Body of pancreas (tissue), 4 donors: Measurements from ENCODE around the gene TEX9. TPM values are rescaled to one million over a fixed set of nuclear protein-coding genes. Genes with fewer than 3 reads are reported as not detected.

Experiments
- ATAC-seq: fragments of 150-250 bp; one replicate; pipeline ENCODE4 v1.9.1; 2016
- DNase-seq, 4 donors: peaks; one replicate each; pipeline ENCODE4 v3.0.0-alpha.2; 2019
- H3K27ac ChIP-seq, 4 donors: fragments of 200-600 bp; sonication (generic); 1 replicate in 3 of 4; 2 replicates in 1 of 4; pipeline versions ENCODE4 v1.5.1 to v1.6.1; 2016 to 2019; ENCODE audit warnings: mild to moderate bottlenecking in 1 of 4, mixed read lengths in 1 of 4, moderate library complexity in 1 of 4
- H3K27me3 ChIP-seq, 2 donors: fragments of 200-600 bp; sonication (generic); one replicate each; pipeline ENCODE4 v1.6.0; 2016; ENCODE audit warnings: mild to moderate bottlenecking in 1 of 2
- H3K36me3 ChIP-seq, 2 donors: fragments of 200-600 bp; sonication (generic); replicated peaks in 1 of 2; 2 replicates each; pipeline ENCODE4 v1.5.1; 2016; ENCODE audit warnings: low read depth in 2 of 2; ENCODE audit not compliant: insufficient read depth in 1 of 2
- H3K4me1 ChIP-seq: fragments of 200-600 bp; sonication (generic); one replicate; pipeline ENCODE4 v1.6.0; 2016
- H3K4me3 ChIP-seq, 2 donors: fragments of 200-600 bp; sonication (generic); 1 replicate in 1 of 2; 2 replicates in 1 of 2; pipeline ENCODE4 v1.5.1; 2016 to 2019
- H3K9me3 ChIP-seq, 3 donors: fragments of 200-600 bp; sonication (generic); 1 replicate in 2 of 3; 2 replicates in 1 of 3; pipeline ENCODE4 v1.5.1; 2016
- POLR2A ChIP-seq, 3 donors: fragments of 450-650 bp; IDR thresholded peaks; one replicate each; pipeline ENCODE4 v1.6.1; 2016; ENCODE audit warnings: antibody characterized with exemption in 3 of 3, mild to moderate bottlenecking in 2 of 3
- WGBS, 2 donors: methylation state at CpG; one replicate each; pipeline ENCODE4 v1.1.5; 2017; 5-methylcytosine and 5-hydroxymethylcytosine counted together
- intact Hi-C: fragments of 100-400 bp; cut with DNase I; formaldehyde crosslinking; loops from one replicate; pipeline ENCODE4 v1.15.1; 2023
- total RNA-seq, 2 donors: library from RNA; depleted of rRNA; stranded (reverse); fragments of >200 nt; gene quantifications; one replicate each; pipeline ENCODE4 v1.1.0, GENCODE V29; 2016
- TF ChIP-seq, protein P1 (sequence below), 7 experiments: fragments of 450-650 bp in 4 of 7; fragments of 200-600 bp in 3 of 7; sonication (generic) in 3 of 7; IDR thresholded peaks; one replicate each; pipeline ENCODE4 v1.5.1; 2016 to 2019; ENCODE audit warnings: antibody characterized with exemption in 7 of 7

Gene TEX9
- total RNA-seq, 2 donors from 2014 or later: 7.5 to 7.9 TPM

DNA sequence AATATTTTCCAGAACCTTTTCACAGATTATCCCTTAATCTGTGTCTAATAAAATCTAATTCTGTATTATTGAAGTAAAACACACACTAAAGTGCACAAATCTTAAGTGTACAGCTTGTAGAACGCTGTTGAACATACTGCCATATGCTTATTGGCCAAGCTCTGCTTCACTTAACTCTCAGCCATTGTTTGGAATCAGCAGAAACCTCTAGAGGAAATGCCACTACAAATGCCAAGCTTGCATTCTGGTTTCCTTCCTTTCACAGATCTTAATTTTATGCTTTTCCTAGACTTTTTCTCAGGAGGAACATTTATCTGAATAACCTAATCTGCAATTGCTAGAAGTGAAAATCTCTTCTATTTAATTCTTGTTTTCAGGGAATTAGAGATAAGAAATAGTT is 89.6 kb downstream of the TEX9 start:
- ATAC-seq (no peak), DNase-seq (no peak)
- Histone ChIP-seq H3K9me3 (no peaks in the 10 kb centered on the region), H3K27me3 (no peaks in the 10 kb centered on the region), H3K4me1 (no peaks in the 10 kb centered on the region), H3K27ac (no peak overlapping the region), H3K4me3 (no peak overlapping the region), H3K36me3 (no peaks in the 10 kb centered on the region)
- WGBS, 2 donors: 82 to 86% methylated on average over 1 of the region's 1 CpG
- no peak for TF ChIP-seq POLR2A (IDR thresholded peaks at IDR 0.05)
- TF ChIP-seq, protein P1, sequence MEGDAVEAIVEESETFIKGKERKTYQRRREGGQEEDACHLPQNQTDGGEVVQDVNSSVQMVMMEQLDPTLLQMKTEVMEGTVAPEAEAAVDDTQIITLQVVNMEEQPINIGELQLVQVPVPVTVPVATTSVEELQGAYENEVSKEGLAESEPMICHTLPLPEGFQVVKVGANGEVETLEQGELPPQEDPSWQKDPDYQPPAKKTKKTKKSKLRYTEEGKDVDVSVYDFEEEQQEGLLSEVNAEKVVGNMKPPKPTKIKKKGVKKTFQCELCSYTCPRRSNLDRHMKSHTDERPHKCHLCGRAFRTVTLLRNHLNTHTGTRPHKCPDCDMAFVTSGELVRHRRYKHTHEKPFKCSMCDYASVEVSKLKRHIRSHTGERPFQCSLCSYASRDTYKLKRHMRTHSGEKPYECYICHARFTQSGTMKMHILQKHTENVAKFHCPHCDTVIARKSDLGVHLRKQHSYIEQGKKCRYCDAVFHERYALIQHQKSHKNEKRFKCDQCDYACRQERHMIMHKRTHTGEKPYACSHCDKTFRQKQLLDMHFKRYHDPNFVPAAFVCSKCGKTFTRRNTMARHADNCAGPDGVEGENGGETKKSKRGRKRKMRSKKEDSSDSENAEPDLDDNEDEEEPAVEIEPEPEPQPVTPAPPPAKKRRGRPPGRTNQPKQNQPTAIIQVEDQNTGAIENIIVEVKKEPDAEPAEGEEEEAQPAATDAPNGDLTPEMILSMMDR (IDR thresholded peaks at IDR 0.05): no peak
- intact Hi-C loops: no loop called here

DNA sequence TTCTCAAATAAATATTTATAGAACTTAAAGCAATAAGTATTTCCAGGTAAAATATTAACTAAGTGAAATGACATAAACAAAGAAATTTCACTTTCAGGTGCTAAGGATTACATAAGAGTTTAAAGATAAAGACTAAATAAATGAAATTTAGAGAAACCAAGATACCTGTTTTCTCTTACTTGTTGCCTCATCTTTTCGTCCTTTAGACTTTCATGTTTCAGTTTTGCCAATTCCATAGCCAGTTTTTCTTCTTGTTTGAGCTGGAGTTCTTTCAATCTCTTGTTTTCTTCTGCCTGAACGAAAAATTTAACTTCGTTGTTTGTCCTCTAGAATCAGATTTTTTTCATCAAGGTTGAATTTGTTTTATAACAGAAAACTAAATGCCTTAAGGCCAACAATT is 91.0 kb downstream of the TEX9 start:
- Histone ChIP-seq H3K9me3 (no peaks in the 10 kb centered on the region), H3K4me1 (no peaks in the 10 kb centered on the region), H3K4me3 (no peak overlapping the region), H3K27me3 (no peaks in the 10 kb centered on the region), H3K27ac (no peak overlapping the region), H3K36me3 (no peaks in the 10 kb centered on the region)
- TF ChIP-seq, protein P1 (IDR thresholded peaks at IDR 0.05): no peak
- no peak for TF ChIP-seq POLR2A (IDR thresholded peaks at IDR 0.05)
- ATAC-seq (no peak), DNase-seq (no peak)
- WGBS, 2 donors: 33 to 44% methylated on average over 3 of the region's 3 CpGs
- intact Hi-C loops: no loop called here

DNA sequence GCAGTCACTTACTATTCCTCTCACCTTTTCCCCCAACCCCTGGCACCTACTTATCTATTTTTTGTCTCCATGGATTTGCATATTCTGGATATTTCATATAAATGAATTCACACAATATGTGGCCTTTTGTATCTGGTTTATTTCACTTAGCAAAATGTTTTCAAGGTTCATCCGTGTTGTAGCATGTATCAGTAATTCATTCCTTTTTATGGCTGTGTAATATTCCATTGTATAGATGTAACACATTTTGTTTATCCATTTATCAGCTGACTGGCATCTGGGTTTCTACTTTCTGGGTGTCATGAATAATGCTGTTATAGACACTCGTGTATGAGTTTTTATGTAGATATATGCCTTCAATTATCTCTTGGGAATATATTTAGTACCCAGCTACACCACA is 93.9 kb downstream of the TEX9 start:
- Histone ChIP-seq H3K9me3 (no peaks in the 10 kb centered on the region), H3K36me3 (no peaks in the 10 kb centered on the region), H3K4me3 (no peak overlapping the region), H3K4me1 (no peaks in the 10 kb centered on the region), H3K27ac (no peak overlapping the region), H3K27me3 (no peaks in the 10 kb centered on the region)
- WGBS, 2 donors: 75 to 96% methylated on average over 2 of the region's 2 CpGs
- no peak for DNase-seq
- ATAC-seq: no peak
- intact Hi-C loops: no loop called here
- TF ChIP-seq, protein P1 (IDR thresholded peaks at IDR 0.05): no peak
- no peak for TF ChIP-seq POLR2A (IDR thresholded peaks at IDR 0.05)

DNA sequence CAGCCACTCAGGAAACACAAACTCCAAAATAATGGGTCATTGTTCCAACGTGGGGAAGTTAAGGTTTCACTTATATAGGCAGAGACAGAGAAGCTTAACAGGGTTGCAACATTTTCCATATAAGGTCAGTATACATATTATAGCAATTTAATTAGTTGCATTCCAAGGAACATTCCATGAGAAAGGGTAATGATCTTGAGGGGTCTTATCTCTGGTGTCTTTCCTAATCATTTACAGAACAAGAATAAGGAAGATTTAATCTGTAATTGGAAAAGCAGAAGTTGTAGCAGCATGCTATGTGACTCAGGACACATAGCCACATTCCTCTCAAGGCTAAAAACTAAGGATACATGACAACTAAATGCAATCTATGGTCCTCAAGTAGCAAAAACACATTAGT is 94.8 kb downstream of the TEX9 start:
- 23 to 52% methylated on average over 1 of the region's 1 CpG for WGBS, 2 donors
- Histone ChIP-seq H3K4me1 (no peaks in the 10 kb centered on the region), H3K36me3 (no peaks in the 10 kb centered on the region), H3K27me3 (no peaks in the 10 kb centered on the region), H3K9me3 (no peaks in the 10 kb centered on the region), H3K27ac (no peak overlapping the region), H3K4me3 (no peak overlapping the region)
- ATAC-seq: no peak
- no peak for TF ChIP-seq POLR2A (IDR thresholded peaks at IDR 0.05)
- intact Hi-C loops: no loop called here
- DNase-seq: no peak

DNA sequence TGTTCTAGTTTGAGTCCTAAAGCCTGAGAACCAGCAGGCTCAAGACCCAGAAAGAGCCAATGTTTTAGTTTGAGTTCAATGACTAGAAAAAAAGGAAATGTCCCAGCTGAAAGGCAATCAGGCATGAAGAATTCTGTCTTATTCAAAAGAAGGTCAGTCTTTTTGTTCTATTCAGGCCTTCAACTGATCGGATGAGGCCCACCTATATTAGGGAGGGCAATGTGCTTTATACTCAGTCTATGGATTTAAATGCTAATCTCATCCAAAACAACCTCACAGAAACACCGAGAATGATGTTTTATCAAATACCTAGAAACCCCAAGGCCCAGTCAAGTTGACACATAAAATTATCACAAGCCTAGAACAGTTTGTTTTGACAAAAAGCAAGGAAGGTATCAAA is 95.7 kb downstream of the TEX9 start:
- Histone ChIP-seq H3K4me1 (no peaks in the 10 kb centered on the region), H3K4me3 (no peak overlapping the region), H3K9me3 (no peaks in the 10 kb centered on the region), H3K27ac (no peak overlapping the region), H3K27me3 (no peaks in the 10 kb centered on the region), H3K36me3 (no peaks in the 10 kb centered on the region)
- intact Hi-C loops: no loop called here
- no peak for ATAC-seq
- WGBS, 2 donors: 88 to 93% methylated on average over 2 of the region's 2 CpGs
- TF ChIP-seq, protein P1 (IDR thresholded peaks at IDR 0.05): no peak
- TF ChIP-seq POLR2A (IDR thresholded peaks at IDR 0.05): no peak
- DNase-seq: no peak
